ENCODE data around the gene RFWD3. TPM values are rescaled to one million over a fixed set of nuclear protein-coding genes. Genes with fewer than 3 reads are reported as not detected.

Gene RFWD3
- total RNA-seq, 1 donor from 2014 or later: 30.5 TPM

DNA sequence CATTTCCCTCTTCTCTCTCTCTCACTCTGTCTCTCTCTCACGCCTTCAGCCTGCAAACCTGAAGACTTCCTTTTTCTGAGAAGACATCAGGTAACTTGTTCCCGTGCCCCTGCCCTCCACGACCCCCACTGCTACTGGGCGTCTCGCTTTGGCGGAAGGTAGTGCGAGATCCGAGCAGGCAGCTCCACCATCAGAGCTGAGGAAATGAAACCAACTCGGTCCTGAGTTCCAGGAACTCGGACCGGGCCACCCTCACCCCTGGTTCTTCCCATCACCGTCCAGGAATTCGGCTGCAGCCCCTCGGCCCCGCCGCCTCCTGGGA lies 33.4 kb upstream of the RFWD3 start:
- no peaks in the 10 kb centered on the region for H3K9me3 Mint-ChIP-seq (ENCODE audit: unreplicated experiment)
- TF ChIP-seq, protein P1, sequence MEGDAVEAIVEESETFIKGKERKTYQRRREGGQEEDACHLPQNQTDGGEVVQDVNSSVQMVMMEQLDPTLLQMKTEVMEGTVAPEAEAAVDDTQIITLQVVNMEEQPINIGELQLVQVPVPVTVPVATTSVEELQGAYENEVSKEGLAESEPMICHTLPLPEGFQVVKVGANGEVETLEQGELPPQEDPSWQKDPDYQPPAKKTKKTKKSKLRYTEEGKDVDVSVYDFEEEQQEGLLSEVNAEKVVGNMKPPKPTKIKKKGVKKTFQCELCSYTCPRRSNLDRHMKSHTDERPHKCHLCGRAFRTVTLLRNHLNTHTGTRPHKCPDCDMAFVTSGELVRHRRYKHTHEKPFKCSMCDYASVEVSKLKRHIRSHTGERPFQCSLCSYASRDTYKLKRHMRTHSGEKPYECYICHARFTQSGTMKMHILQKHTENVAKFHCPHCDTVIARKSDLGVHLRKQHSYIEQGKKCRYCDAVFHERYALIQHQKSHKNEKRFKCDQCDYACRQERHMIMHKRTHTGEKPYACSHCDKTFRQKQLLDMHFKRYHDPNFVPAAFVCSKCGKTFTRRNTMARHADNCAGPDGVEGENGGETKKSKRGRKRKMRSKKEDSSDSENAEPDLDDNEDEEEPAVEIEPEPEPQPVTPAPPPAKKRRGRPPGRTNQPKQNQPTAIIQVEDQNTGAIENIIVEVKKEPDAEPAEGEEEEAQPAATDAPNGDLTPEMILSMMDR (IDR thresholded peaks at IDR 0.05; ENCODE audit: partially characterized antibody, unreplicated experiment): no peak
- H3K36me3 Mint-ChIP-seq (ENCODE audit: unreplicated experiment): no peaks in the 10 kb centered on the region
- DNase-seq: no peak
- H3K27me3 Mint-ChIP-seq (ENCODE audit: unreplicated experiment): peaks cover 8% of the 10 kb centered on the region
- no peaks in the 10 kb centered on the region for H3K4me1 Mint-ChIP-seq (ENCODE audit: low read depth, unreplicated experiment)
- no peak overlapping the region for H3K27ac Mint-ChIP-seq (ENCODE audit: unreplicated experiment)
- H3K4me3 Mint-ChIP-seq (ENCODE audit: unreplicated experiment): peak overlapping the region; percentile 84

DNA sequence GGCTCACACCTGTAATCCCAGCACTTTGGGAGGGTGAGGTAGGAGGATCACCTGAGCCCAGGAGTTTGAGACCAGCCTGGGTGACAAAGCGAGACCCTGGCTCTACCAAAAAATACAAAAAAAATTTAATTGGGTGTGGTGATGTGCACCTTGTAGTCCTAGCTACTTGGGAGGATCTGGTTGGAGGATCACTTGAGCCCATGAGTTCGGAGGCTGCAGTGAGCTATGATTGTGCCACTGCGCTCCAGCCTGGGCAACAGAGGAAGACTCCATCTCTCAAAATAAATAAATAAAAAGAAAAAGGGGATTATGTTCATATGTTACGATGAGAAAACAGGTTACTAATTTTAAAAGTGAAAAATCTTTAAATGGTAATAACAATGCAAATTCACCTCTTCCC lies 33.0 kb upstream of the RFWD3 start:
- no peak overlapping the region for H3K27ac Mint-ChIP-seq (ENCODE audit: unreplicated experiment)
- H3K4me3 Mint-ChIP-seq (ENCODE audit: unreplicated experiment): no peak overlapping the region
- TF ChIP-seq, protein P1 (IDR thresholded peaks at IDR 0.05; ENCODE audit: partially characterized antibody, unreplicated experiment): no peak
- H3K9me3 Mint-ChIP-seq (ENCODE audit: unreplicated experiment): no peaks in the 10 kb centered on the region
- H3K36me3 Mint-ChIP-seq (ENCODE audit: unreplicated experiment): no peaks in the 10 kb centered on the region
- peaks cover 8% of the 10 kb centered on the region for H3K27me3 Mint-ChIP-seq (ENCODE audit: unreplicated experiment)
- no peak for DNase-seq
- no peaks in the 10 kb centered on the region for H3K4me1 Mint-ChIP-seq (ENCODE audit: low read depth, unreplicated experiment)

DNA sequence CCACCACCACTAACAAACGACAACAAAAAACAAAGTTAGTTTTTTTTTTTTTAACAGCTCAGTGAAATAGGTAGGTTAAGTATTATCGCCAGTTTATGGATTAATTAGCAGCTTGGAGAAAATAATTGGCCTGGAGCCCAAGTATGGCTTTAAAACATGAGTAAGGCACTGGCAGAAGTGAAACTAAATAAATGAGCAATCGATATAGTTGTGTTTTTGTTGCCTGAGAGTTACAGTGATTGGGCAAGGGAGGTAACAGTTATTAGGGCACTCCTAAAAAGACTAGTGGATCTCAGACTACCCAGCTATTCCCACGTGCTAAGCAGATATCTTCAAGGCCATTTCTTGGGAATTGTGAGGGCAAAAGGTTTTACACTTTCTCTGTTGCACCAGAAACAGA lies 31.5 kb upstream of the RFWD3 start:
- no peak for DNase-seq
- Mint-ChIP-seq H3K4me3 (ENCODE audit: unreplicated experiment) (no peak overlapping the region), H3K36me3 (ENCODE audit: unreplicated experiment) (no peaks in the 10 kb centered on the region), H3K4me1 (ENCODE audit: low read depth, unreplicated experiment) (no peaks in the 10 kb centered on the region), H3K27me3 (ENCODE audit: unreplicated experiment) (peaks cover 8% of the 10 kb centered on the region), H3K27ac (ENCODE audit: unreplicated experiment) (no peak overlapping the region), H3K9me3 (ENCODE audit: unreplicated experiment) (no peaks in the 10 kb centered on the region)
- TF ChIP-seq, protein P1 (IDR thresholded peaks at IDR 0.05; ENCODE audit: partially characterized antibody, unreplicated experiment): no peak

DNA sequence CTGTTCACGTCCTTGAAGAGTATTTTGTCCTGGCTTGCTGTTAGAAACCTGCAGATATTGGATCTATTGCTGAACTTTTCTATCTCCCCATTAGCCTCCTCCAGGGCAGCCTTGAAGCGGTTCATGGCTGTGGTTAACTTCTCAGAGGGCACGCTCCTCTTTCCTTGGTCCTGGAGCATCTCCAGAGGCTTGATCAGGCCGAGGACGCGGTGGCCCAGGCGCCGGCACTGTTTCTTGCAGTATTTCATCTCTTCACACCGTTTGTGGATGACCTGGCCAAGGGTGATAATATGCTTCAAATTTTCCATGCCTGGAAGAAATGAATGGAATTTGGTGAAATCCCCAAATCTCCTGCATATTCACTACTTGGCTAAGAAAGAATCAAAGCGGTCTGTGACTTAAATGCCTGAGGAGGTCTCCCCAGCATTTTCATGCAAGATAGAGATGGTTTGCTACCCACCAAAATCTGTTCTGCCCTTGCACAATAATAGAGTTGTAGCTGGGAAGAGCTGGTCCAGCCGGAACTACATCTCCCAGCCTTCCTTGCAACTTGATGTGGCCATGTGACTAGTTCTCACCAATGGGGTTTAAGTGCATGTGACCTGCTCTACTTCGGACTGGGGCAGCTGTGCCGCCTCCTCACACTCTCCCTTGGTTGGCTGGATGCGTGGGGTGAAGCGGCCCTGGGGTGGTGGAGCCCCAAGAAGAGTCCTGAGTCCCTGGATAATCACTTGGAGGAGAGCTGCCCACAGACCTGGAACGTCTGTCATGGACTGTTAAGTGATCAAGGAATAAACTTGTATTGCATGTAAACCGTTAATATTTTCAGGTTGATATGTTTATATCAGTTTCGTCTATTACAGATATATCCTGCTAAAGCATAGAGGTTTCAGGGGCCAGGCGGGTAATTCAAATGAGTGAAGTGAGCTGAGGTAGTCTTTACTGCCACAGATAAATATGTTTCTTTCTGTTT lies 29.1 kb upstream of the RFWD3 start:
- H3K27ac Mint-ChIP-seq (ENCODE audit: unreplicated experiment): peak overlapping the region; percentile 52
- H3K9me3 Mint-ChIP-seq (ENCODE audit: unreplicated experiment): no peaks in the 10 kb centered on the region
- H3K36me3 Mint-ChIP-seq (ENCODE audit: unreplicated experiment): no peaks in the 10 kb centered on the region
- no peaks in the 10 kb centered on the region for H3K4me1 Mint-ChIP-seq (ENCODE audit: low read depth, unreplicated experiment)
- TF ChIP-seq, protein P1 (IDR thresholded peaks at IDR 0.05; ENCODE audit: partially characterized antibody, unreplicated experiment): no peak
- H3K4me3 Mint-ChIP-seq (ENCODE audit: unreplicated experiment): peak overlapping the region; percentile 91
- peaks cover 1% of the 10 kb centered on the region for H3K27me3 Mint-ChIP-seq (ENCODE audit: unreplicated experiment)
- peak; percentile 61 for DNase-seq

Measured in glutamatergic neuron (in vitro differentiated cells).